Measurements from ENCODE around the gene HOXD9.

Gene HOXD9

GRCh38 chr2:176140513-176141317, 18.2 kb downstream of the HOXD9 start:
- peak; percentile 44 for DNase-seq

GRCh38 chr2:176142281-176142680, 19.8 kb downstream of the HOXD9 start:
- DNase-seq: no peak

GRCh38 chr2:176145085-176145969, 22.8 kb downstream of the HOXD9 start:
- DNase-seq: no peak

- no peak for DNase-seq
Observed at GRCh38 chr2:176146101-176146500, 23.6 kb downstream of the HOXD9 start.

GRCh38 chr2:176146645-176147044, 24.1 kb downstream of the HOXD9 start:
- no peak for DNase-seq

- DNase-seq: no peak
Observed at GRCh38 chr2:176147210-176147799, 24.8 kb downstream of the HOXD9 start.

- no peak for DNase-seq
Observed at GRCh38 chr2:176147800-176148496, 25.4 kb downstream of the HOXD9 start.

GRCh38 chr2:176148751-176149421, 26.4 kb downstream of the HOXD9 start:
- no peak for DNase-seq

GRCh38 chr2:176149481-176149938, 27.0 kb downstream of the HOXD9 start:
- DNase-seq: no peak

- DNase-seq: no peak
Observed at GRCh38 chr2:176149939-176150583, 27.5 kb downstream of the HOXD9 start.

GRCh38 chr2:176150584-176151441, 28.3 kb downstream of the HOXD9 start:
- no peak for DNase-seq

- DNase-seq: no peak
Observed at GRCh38 chr2:176151442-176152287, 29.1 kb downstream of the HOXD9 start, which contains the start of gene HOXD4. Gene HOXD4 (plus strand): TSS chr2:176151550. CDS start chr2:176151634, 84 bp downstream.

- DNase-seq: no peak
Observed at GRCh38 chr2:176152350-176153181, 30.0 kb downstream of the HOXD9 start.

GRCh38 chr2:176154576-176155252, 32.2 kb downstream of the HOXD9 start:
- DNase-seq: no peak

- DNase-seq: no peak
Observed at GRCh38 chr2:176155356-176156044, 33.0 kb downstream of the HOXD9 start.

- no peak for DNase-seq
Observed at GRCh38 chr2:176156301-176156806, 33.8 kb downstream of the HOXD9 start.
